Mesendoderm (in vitro differentiated cells): Measurements from ENCODE around the gene AKNA.

Experiments
- DNase-seq: peaks from one replicate; pipeline ENCODE4 v3.0.0; 2013
- H2AK5ac ChIP-seq: 2 replicates; pipeline ENCODE4 v1.6.1; 2013; ENCODE audit warnings: low read length, inconsistent platforms
- H2BK120ac ChIP-seq: 2 replicates; pipeline ENCODE4 v1.6.1; 2013; ENCODE audit warnings: low read depth, mild to moderate bottlenecking, low read length, moderate library complexity, mixed read lengths
- H2BK15ac ChIP-seq: replicated peaks from 2 replicates; pipeline ENCODE4 v1.6.1; 2013; ENCODE audit warnings: low read depth, mild to moderate bottlenecking, moderate library complexity
- H2BK5ac ChIP-seq: 2 replicates; pipeline ENCODE4 v1.6.1; 2013; ENCODE audit warnings: low read length, inconsistent platforms
- H3K18ac ChIP-seq: 2 replicates; pipeline ENCODE4 v1.6.1; 2013; ENCODE audit warnings: mild to moderate bottlenecking, low read length, mixed read lengths
- H3K23ac ChIP-seq: one replicate; pipeline ENCODE4 v1.6.1; 2013; ENCODE audit warnings: low read length
- H3K27ac ChIP-seq: 2 replicates; pipeline ENCODE4 v1.5.1; 2013; ENCODE audit warnings: low read depth, mild to moderate bottlenecking, inconsistent platforms, low read length, moderate library complexity
- H3K27me3 ChIP-seq: 2 replicates; pipeline ENCODE4 v1.6.1; 2013; ENCODE audit warnings: low read length, control low read depth, mild to moderate bottlenecking, inconsistent platforms; ENCODE audit not compliant: insufficient read depth, poor library complexity
- H3K36me3 ChIP-seq: 2 replicates; pipeline ENCODE4 v1.6.1; 2013; ENCODE audit warnings: low read length, inconsistent platforms; ENCODE audit not compliant: control insufficient read depth, insufficient read depth
- H3K4ac ChIP-seq: one replicate; pipeline ENCODE4 v1.6.1; 2013; ENCODE audit warnings: low read depth, mild to moderate bottlenecking, low read length, moderate library complexity
- H3K4me1 ChIP-seq: 2 replicates; pipeline ENCODE4 v1.6.1; 2013; ENCODE audit warnings: low read depth, low read length, inconsistent platforms; ENCODE audit not compliant: control insufficient read depth
- H3K4me2 ChIP-seq: 2 replicates; pipeline ENCODE4 v1.6.1; 2013; ENCODE audit warnings: low read length
- H3K4me3 ChIP-seq: 2 replicates; pipeline ENCODE4 v1.5.1; 2013; ENCODE audit warnings: mild to moderate bottlenecking, low read length
- H3K56ac ChIP-seq: one replicate; pipeline ENCODE4 v1.6.1; 2013; ENCODE audit warnings: low read length
- H3K79me1 ChIP-seq: 2 replicates; pipeline ENCODE4 v1.6.1; 2013; ENCODE audit warnings: low read length, inconsistent platforms
- H3K79me2 ChIP-seq: 2 replicates; pipeline ENCODE4 v1.6.1; 2013; ENCODE audit warnings: mild to moderate bottlenecking, low read length; ENCODE audit not compliant: control insufficient read depth, insufficient read depth
- H3K9ac ChIP-seq: 2 replicates; pipeline ENCODE4 v1.6.1; 2013; ENCODE audit warnings: low read length, inconsistent platforms
- H4K5ac ChIP-seq: one replicate; pipeline ENCODE4 v1.6.1; 2013; ENCODE audit warnings: low read length
- H4K8ac ChIP-seq: one replicate; pipeline ENCODE4 v1.6.1; 2013; ENCODE audit warnings: low read depth, mild to moderate bottlenecking, control low read depth, low read length, moderate library complexity
- WGBS: extraction: QIAGEN DNeasy Blood & Tissue Kit; methylation state at CpG from one replicate; pipeline ENCODE4 v1.1.7; 2013; ENCODE audit warnings: low lambda C conversion rate, missing lambda C conversion rate; ENCODE audit not compliant: insufficient coverage; ENCODE audit errors: extremely low coverage; 5-methylcytosine and 5-hydroxymethylcytosine counted together

AKNA gene

GRCh38 chr9:114419796-114420195, 32.0 kb upstream of the AKNA start:
- no peaks in the 10 kb centered on the region for H3K27me3 ChIP-seq
- DNase-seq = no peak
- H3K18ac ChIP-seq = no peak overlapping the region
- H2BK120ac ChIP-seq = no peak overlapping the region
- no peak overlapping the region for H3K4ac ChIP-seq
- no peaks in the 10 kb centered on the region for H3K79me2 ChIP-seq
- H3K4me3 ChIP-seq = no peak overlapping the region
- no peaks in the 10 kb centered on the region for H3K36me3 ChIP-seq
- no peak overlapping the region for H4K8ac ChIP-seq
- H2BK15ac ChIP-seq = no peak overlapping the region
- no CpG with 5 or more reads among the region's 8 CpGs for WGBS
- no peak overlapping the region for H3K27ac ChIP-seq
- no peak overlapping the region for H3K23ac ChIP-seq
- H4K5ac ChIP-seq = no peak overlapping the region
- no peak overlapping the region for H2AK5ac ChIP-seq
- H3K4me1 ChIP-seq = no peaks in the 10 kb centered on the region
- H3K79me1 ChIP-seq = no peaks in the 10 kb centered on the region
- no peak overlapping the region for H2BK5ac ChIP-seq
- no peak overlapping the region for H3K9ac ChIP-seq
- H3K56ac ChIP-seq = no peak overlapping the region
- H3K4me2 ChIP-seq = no peak overlapping the region

- Histone ChIP-seq H3K23ac (no peak overlapping the region), H2BK5ac (no peak overlapping the region), H3K4ac (no peak overlapping the region), H4K5ac (no peak overlapping the region), H2AK5ac (no peak overlapping the region), H3K79me2 (no peaks in the 10 kb centered on the region), H3K79me1 (no peaks in the 10 kb centered on the region), H3K9ac (no peak overlapping the region), H3K4me3 (no peak overlapping the region), H3K18ac (no peak overlapping the region), H3K27ac (no peak overlapping the region), H3K36me3 (no peaks in the 10 kb centered on the region), H3K4me1 (no peaks in the 10 kb centered on the region), H3K4me2 (no peak overlapping the region), H3K56ac (no peak overlapping the region), H3K27me3 (no peaks in the 10 kb centered on the region), H2BK120ac (no peak overlapping the region), H4K8ac (no peak overlapping the region), H2BK15ac (no peak overlapping the region)
- no CpG with 5 or more reads among the region's 6 CpGs for WGBS
- DNase-seq = no peak
Observed at GRCh38 chr9:114418053-114418452, 30.3 kb upstream of the AKNA start.

- no peak overlapping the region for H4K8ac ChIP-seq
- no peak overlapping the region for H3K4ac ChIP-seq
- H3K27me3 ChIP-seq = no peaks in the 10 kb centered on the region
- H3K79me1 ChIP-seq = no peaks in the 10 kb centered on the region
- H3K4me3 ChIP-seq = no peak overlapping the region
- H4K5ac ChIP-seq = no peak overlapping the region
- no peak overlapping the region for H3K9ac ChIP-seq
- H3K18ac ChIP-seq = no peak overlapping the region
- no peak overlapping the region for H3K27ac ChIP-seq
- no CpG with 5 or more reads among the region's 3 CpGs for WGBS
- no peak overlapping the region for H2BK15ac ChIP-seq
- no peak overlapping the region for H2BK120ac ChIP-seq
- H3K79me2 ChIP-seq = no peaks in the 10 kb centered on the region
- no peak for DNase-seq
- H3K56ac ChIP-seq = no peak overlapping the region
- H2AK5ac ChIP-seq = no peak overlapping the region
- H3K23ac ChIP-seq = no peak overlapping the region
- no peak overlapping the region for H3K4me2 ChIP-seq
- no peaks in the 10 kb centered on the region for H3K36me3 ChIP-seq
- no peaks in the 10 kb centered on the region for H3K4me1 ChIP-seq
- H2BK5ac ChIP-seq = no peak overlapping the region
Observed at GRCh38 chr9:114417511-114417910, 29.7 kb upstream of the AKNA start.

DNA sequence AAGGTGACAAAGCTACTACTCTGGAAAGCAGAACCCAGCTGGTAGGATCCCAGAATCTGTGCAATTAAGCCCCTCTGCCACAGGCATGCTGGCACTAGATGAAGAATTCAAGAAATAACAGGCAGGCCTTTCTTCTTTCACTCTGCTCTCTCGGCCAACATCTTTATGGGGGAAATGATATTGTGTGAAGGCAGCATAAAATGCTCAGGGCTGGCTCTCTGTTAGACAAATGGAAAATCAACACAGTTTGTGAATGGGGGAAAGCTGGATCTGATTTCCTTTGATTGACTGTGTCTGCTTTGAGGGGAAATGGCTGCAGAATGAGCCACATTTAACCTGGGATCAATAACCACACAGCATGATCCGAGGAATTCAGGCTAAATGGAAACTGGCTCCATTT, 29.1 kb upstream of the AKNA start:
- no CpG with 5 or more reads among the region's 2 CpGs for WGBS
- Histone ChIP-seq H2BK5ac (no peak overlapping the region), H3K9ac (no peak overlapping the region), H3K4me1 (no peaks in the 10 kb centered on the region), H2BK15ac (no peak overlapping the region), H3K4me3 (no peak overlapping the region), H4K8ac (no peak overlapping the region), H2AK5ac (no peak overlapping the region), H3K18ac (no peak overlapping the region), H2BK120ac (no peak overlapping the region), H3K79me2 (no peaks in the 10 kb centered on the region), H3K23ac (no peak overlapping the region), H3K4me2 (no peak overlapping the region), H3K79me1 (no peaks in the 10 kb centered on the region), H4K5ac (no peak overlapping the region), H3K27ac (no peak overlapping the region), H3K4ac (no peak overlapping the region), H3K27me3 (no peaks in the 10 kb centered on the region), H3K36me3 (no peaks in the 10 kb centered on the region), H3K56ac (no peak overlapping the region)
- no peak for DNase-seq

- no peak overlapping the region for H3K56ac ChIP-seq
- no peak overlapping the region for H3K23ac ChIP-seq
- no peaks in the 10 kb centered on the region for H3K79me1 ChIP-seq
- H3K27me3 ChIP-seq = no peaks in the 10 kb centered on the region
- no peak overlapping the region for H2AK5ac ChIP-seq
- no peak overlapping the region for H3K9ac ChIP-seq
- no CpG with 5 or more reads among the region's 5 CpGs for WGBS
- no peak overlapping the region for H4K8ac ChIP-seq
- no peaks in the 10 kb centered on the region for H3K4me1 ChIP-seq
- H2BK15ac ChIP-seq = no peak overlapping the region
- no peak overlapping the region for H3K18ac ChIP-seq
- no peak overlapping the region for H4K5ac ChIP-seq
- H3K4me2 ChIP-seq = no peak overlapping the region
- no peak overlapping the region for H2BK5ac ChIP-seq
- H3K4ac ChIP-seq = no peak overlapping the region
- no peak overlapping the region for H3K4me3 ChIP-seq
- H3K36me3 ChIP-seq = no peaks in the 10 kb centered on the region
- no peak overlapping the region for H3K27ac ChIP-seq
- DNase-seq = no peak
- no peaks in the 10 kb centered on the region for H3K79me2 ChIP-seq
- no peak overlapping the region for H2BK120ac ChIP-seq
Observed at GRCh38 chr9:114416290-114416689, 28.5 kb upstream of the AKNA start.

- H2BK120ac ChIP-seq = no peak overlapping the region
- H3K79me2 ChIP-seq = no peaks in the 10 kb centered on the region
- H4K8ac ChIP-seq = no peak overlapping the region
- H2AK5ac ChIP-seq = no peak overlapping the region
- H3K4me2 ChIP-seq = no peak overlapping the region
- H3K36me3 ChIP-seq = no peaks in the 10 kb centered on the region
- no peak overlapping the region for H3K9ac ChIP-seq
- no peaks in the 10 kb centered on the region for H3K4me1 ChIP-seq
- H4K5ac ChIP-seq = no peak overlapping the region
- H3K27me3 ChIP-seq = no peaks in the 10 kb centered on the region
- no peak overlapping the region for H3K23ac ChIP-seq
- H2BK5ac ChIP-seq = no peak overlapping the region
- H3K27ac ChIP-seq = no peak overlapping the region
- no peak overlapping the region for H2BK15ac ChIP-seq
- H3K56ac ChIP-seq = no peak overlapping the region
- no peak overlapping the region for H3K4me3 ChIP-seq
- no CpG with 5 or more reads among the region's 2 CpGs for WGBS
- H3K18ac ChIP-seq = no peak overlapping the region
- H3K79me1 ChIP-seq = no peaks in the 10 kb centered on the region
- DNase-seq = no peak
- H3K4ac ChIP-seq = no peak overlapping the region
Observed at GRCh38 chr9:114414346-114414745, 26.6 kb upstream of the AKNA start.
